HEK293T (cell line): Measurements from ENCODE around the gene CELF1.

ENCODE experiments used
- CTCF ChIA-PET: fragments of 350-600 bp; formaldehyde crosslinking; extraction: SDS; loops from one replicate; lab custom pipeline; 2021; ENCODE audit warnings: antibody characterized with exemption, inconsistent platforms; lab: Yijun Ruan, JAX
- POLR2A ChIA-PET: fragments of 350-600 bp; formaldehyde crosslinking; extraction: SDS; loops from one replicate; lab custom pipeline; 2020; ENCODE audit warnings: antibody characterized with exemption, inconsistent platforms; lab: Yijun Ruan, JAX
- DNase-seq: peaks from one replicate; pipeline ENCODE4 v3.0.0; 2012; ENCODE audit warnings: mixed read lengths; ENCODE audit errors: extremely low spot score
- ARNT ChIP-seq: fragments of 450-650 bp; IDR thresholded peaks from 2 replicates; pipeline ENCODE4 v1.6.1; 2017; ENCODE audit warnings: mild to moderate bottlenecking
- BHLHE40 ChIP-seq: fragments of 450-650 bp; IDR thresholded peaks from 2 replicates; pipeline ENCODE4 v1.6.1; 2016; ENCODE audit warnings: mild to moderate bottlenecking, moderate library complexity, borderline replicate concordance
- CTBP1 ChIP-seq: fragments of 450-650 bp; IDR thresholded peaks from 2 replicates; pipeline ENCODE4 v1.6.1; 2016; ENCODE audit warnings: borderline replicate concordance
- ELF4 ChIP-seq: fragments of 450-650 bp; IDR thresholded peaks from 2 replicates; pipeline ENCODE4 v1.6.1; 2017; ENCODE audit warnings: antibody characterized with exemption
- FOXA1 ChIP-seq: fragments of 450-650 bp; IDR thresholded peaks from 2 replicates; pipeline ENCODE4 v1.6.1; 2016; ENCODE audit warnings: mild to moderate bottlenecking
- FOXK2 ChIP-seq: fragments of 450-650 bp; IDR thresholded peaks from 2 replicates; pipeline ENCODE4 v1.6.1; 2016; ENCODE audit warnings: mild to moderate bottlenecking
- FOXM1 ChIP-seq: fragments of 450-650 bp; IDR thresholded peaks from 2 replicates; pipeline ENCODE4 v1.6.1; 2017; ENCODE audit warnings: mild to moderate bottlenecking, borderline replicate concordance
- HDGF ChIP-seq: fragments of 450-650 bp; IDR thresholded peaks from 2 replicates; pipeline ENCODE4 v1.6.1; 2017; ENCODE audit warnings: antibody characterized with exemption, borderline replicate concordance
- L3MBTL2 ChIP-seq: fragments of 450-650 bp; conservative IDR thresholded peaks from 2 replicates; pipeline ENCODE4 v1.6.1; 2016; ENCODE audit warnings: mild to moderate bottlenecking
- LEF1 ChIP-seq: fragments of 450-650 bp; IDR thresholded peaks from 2 replicates; pipeline ENCODE4 v1.6.1; 2017; ENCODE audit warnings: mild to moderate bottlenecking, borderline replicate concordance
- NFRKB ChIP-seq: fragments of 450-650 bp; IDR thresholded peaks from 2 replicates; pipeline ENCODE4 v1.6.1; 2016; ENCODE audit warnings: mild to moderate bottlenecking, moderate library complexity
- PKNOX1 ChIP-seq: fragments of 450-650 bp; IDR thresholded peaks from 2 replicates; pipeline ENCODE4 v1.6.1; 2016
- SP1 ChIP-seq: fragments of 450-650 bp; IDR thresholded peaks from 2 replicates; pipeline ENCODE4 v1.6.1; 2017
- SUZ12 ChIP-seq: fragments of 450-650 bp; IDR thresholded peaks from 2 replicates; pipeline ENCODE4 v1.6.1; 2016; ENCODE audit warnings: mild to moderate bottlenecking
- TARDBP ChIP-seq: fragments of 450-650 bp; IDR thresholded peaks from 2 replicates; pipeline ENCODE4 v1.6.1; 2016
- ZNF384 ChIP-seq: fragments of 450-650 bp; IDR thresholded peaks from 2 replicates; pipeline ENCODE4 v1.6.1; 2016

The CELF1 gene

DNA sequence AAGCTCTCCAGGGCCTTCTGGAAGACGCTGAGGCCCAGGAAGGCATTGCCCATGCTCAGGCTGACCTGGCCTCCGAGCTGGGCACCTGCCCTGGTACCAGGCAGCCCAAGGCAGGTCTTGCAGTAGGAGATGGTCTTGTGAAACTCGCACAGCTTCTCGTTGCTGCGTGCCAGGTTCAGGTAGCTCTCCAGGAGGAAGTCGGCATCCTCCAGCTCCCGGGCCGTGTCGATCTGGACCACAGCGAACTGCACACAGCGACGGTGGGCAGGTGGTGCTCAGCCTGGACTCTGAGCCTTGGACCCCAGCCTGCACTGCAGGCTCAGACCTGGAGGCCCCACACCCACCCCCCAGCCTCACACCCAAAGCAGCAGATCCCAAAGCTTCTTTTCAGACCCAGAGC lies 105.0 kb downstream of the CELF1 start:
- no peak for DNase-seq
- POLR2A ChIA-PET = no interaction called here
- TF ChIP-seq ARNT (no peak), CTBP1 (no peak), BHLHE40 (no peak), SUZ12 (no peak), PKNOX1 (no peak), NFRKB (no peak), TARDBP (no peak), ZNF384 (no peak), FOXA1 (no peak), ELF4 (no peak), FOXM1 (no peak), FOXK2 (no peak), L3MBTL2 (no peak), LEF1 (no peak), HDGF (no peak)
- CTCF ChIA-PET = no interaction called here

DNA sequence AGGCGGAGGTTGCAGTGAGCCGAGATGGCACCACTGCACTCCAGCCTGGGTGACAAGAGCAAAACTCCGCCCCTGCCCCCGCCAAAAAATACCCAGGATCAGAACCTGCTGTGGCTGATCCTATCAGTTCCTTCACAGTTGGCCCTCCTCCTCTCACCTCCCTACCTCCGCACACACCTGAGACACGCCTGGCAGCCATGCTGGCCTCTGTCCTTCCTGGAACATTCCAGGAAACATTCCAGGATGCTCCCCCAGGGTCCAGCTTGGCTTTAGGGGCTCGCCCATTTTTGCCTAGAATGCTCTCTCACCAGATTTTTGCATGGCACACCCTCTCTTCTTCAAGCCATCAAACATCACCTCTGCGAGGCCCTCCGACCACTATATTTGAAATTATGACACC lies 106.1 kb downstream of the CELF1 start:
- ChIA-PET CTCF (no interaction called here), POLR2A (no interaction called here)
- TF ChIP-seq PKNOX1 = no peak
- TF ChIP-seq LEF1 = no peak
- no peak for TF ChIP-seq NFRKB
- TF ChIP-seq FOXA1 = no peak
- TF ChIP-seq FOXM1 = no peak
- no peak for TF ChIP-seq FOXK2
- TF ChIP-seq SP1 = no peak
- TF ChIP-seq ARNT = no peak
- no peak for TF ChIP-seq L3MBTL2
- no peak for TF ChIP-seq CTBP1
- no peak for TF ChIP-seq BHLHE40
- no peak for TF ChIP-seq TARDBP
- DNase-seq = no peak

DNA sequence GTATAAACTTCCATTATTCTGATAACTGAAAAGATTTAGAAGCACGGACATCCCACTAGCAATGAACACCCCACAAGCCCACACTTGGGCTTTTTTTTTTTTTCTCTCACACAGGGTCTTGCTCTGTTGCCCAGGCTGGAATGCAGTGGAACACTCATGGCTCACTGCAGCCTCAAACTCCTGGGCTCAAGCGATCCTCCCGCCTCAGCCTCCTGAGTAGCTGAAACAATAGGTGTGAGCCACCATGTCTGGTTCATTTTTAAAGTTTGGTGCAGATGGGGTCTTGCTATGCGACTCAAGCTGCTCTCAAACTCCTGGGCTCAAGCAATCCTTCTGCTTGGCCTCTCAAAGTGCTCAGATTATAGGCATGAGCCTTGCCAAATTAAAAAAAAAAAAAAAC lies 107.1 kb downstream of the CELF1 start:
- CTCF ChIA-PET = no interaction called here

DNA sequence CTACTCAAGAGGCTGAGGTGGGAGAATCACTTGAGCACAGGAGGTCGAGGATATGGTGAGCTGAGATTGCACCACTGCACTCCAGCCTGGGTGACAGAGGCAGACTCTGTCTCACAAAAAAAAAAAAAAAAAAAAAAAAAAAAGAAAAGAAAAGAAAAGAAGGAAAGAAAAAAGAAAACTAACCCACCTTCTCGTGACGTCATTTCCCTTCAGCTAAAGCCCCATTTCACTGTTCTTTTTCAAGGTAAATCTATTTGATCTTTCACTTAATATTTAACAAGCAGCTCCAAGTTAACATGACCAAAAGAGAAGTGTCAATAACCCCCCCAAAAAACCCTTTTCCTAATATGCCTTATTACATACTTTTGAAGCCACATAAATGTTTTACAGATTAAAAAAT lies 109.1 kb downstream of the CELF1 start:
- DNase-seq = no peak
- ChIA-PET POLR2A (no interaction called here), CTCF (no interaction called here)
- TF ChIP-seq ELF4 = no peak
- TF ChIP-seq HDGF = no peak
- TF ChIP-seq SUZ12 = no peak
- TF ChIP-seq SP1 = no peak
- TF ChIP-seq TARDBP = no peak
- no peak for TF ChIP-seq FOXM1
- TF ChIP-seq ARNT = no peak
- no peak for TF ChIP-seq ZNF384
- TF ChIP-seq CTBP1 = no peak

More for the DNA sequence above, 107.1 kb downstream of the CELF1 start:
- POLR2A ChIA-PET = no interaction called here
- DNase-seq = no peak
- TF ChIP-seq SP1 (no peak), LEF1 (no peak), PKNOX1 (no peak), HDGF (no peak), FOXA1 (no peak), CTBP1 (no peak), TARDBP (no peak), BHLHE40 (no peak), SUZ12 (no peak), ARNT (no peak), L3MBTL2 (no peak), FOXM1 (no peak), ZNF384 (no peak), FOXK2 (no peak), ELF4 (no peak), NFRKB (no peak)

- TF ChIP-seq FOXM1 = no peak
- no peak for TF ChIP-seq BHLHE40
- no peak for TF ChIP-seq LEF1
- no peak for TF ChIP-seq SUZ12
- no peak for TF ChIP-seq FOXK2
- no peak for TF ChIP-seq NFRKB
- TF ChIP-seq PKNOX1 = no peak
- ChIA-PET POLR2A (no interaction called here), CTCF (no interaction called here)
- DNase-seq = no peak
Measured at GRCh38 chr11:47443028-47443700, 109.8 kb downstream of the CELF1 start.

DNA sequence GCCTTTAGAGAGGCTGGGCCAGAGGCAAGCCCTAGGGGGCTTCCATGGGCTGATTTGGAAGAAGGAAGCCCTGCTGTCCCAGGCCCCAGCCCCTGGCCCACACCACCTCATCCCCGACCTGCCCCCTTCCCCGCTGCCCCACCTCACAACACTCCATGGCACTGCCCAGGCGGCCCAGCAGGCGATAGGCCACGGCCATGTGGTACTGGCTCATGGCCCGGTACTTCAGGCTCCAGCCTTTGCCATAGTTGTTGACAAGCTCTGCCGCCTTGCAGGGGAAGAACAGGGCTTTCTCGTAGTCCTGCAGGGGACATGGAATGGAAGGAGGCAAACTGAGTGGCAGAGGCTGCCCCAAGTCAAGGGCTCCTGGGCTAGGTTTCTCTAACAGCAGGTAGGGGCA lies 110.4 kb downstream of the CELF1 start:
- no peak for DNase-seq
- ChIA-PET POLR2A (no interaction called here), CTCF (interaction anchor here (0.6 kb wide), 1 partner anchor 30 kb away, joined by 9 read pairs; no protein-coding TSS in a partner anchor)
- no peak for TF ChIP-seq FOXK2
- TF ChIP-seq HDGF = no peak
- TF ChIP-seq LEF1 = no peak
- no peak for TF ChIP-seq CTBP1
- no peak for TF ChIP-seq PKNOX1
- TF ChIP-seq NFRKB = no peak
- TF ChIP-seq L3MBTL2 = no peak
- TF ChIP-seq FOXA1 = no peak
- TF ChIP-seq BHLHE40 = no peak
- TF ChIP-seq TARDBP = no peak
- no peak for TF ChIP-seq ELF4
- TF ChIP-seq ZNF384 = no peak
- TF ChIP-seq SUZ12 = no peak
- no peak for TF ChIP-seq ARNT
